HL-60 (cell line): Measurements from ENCODE around the gene PITX1.
A peak's percentile ranks its signal among the peaks of the same experiment; 100 is the strongest.
"Not testable (repeated sequence)": the region's sequence is repeated elsewhere in the genome, so short reads cannot be mapped to it uniquely, and the experiment has no call there.

Source experiments
- DNase-seq, 2 experiments: peaks; one replicate each; pipeline ENCODE4 v3.0.0-alpha.2; 2010 to 2020; ENCODE audit warnings: low read depth in 1 of 2, low spot score in 1 of 2
- H3K27ac ChIP-seq: fragments of 250-450 bp; sonication (Bioruptor Pico); replicated peaks from 2 replicates; pipeline ENCODE4 v1.5.1; 2020; ENCODE audit warnings: mild to moderate bottlenecking, moderate library complexity
- H3K27me3 ChIP-seq: fragments of 250-450 bp; sonication (Bioruptor Pico); 2 replicates; pipeline ENCODE4 v1.5.1; 2021; ENCODE audit warnings: mild to moderate bottlenecking, moderate library complexity; ENCODE audit not compliant: insufficient read depth, poor library complexity, severe bottlenecking
- H3K4me3 ChIP-seq: replicated peaks from 2 replicates; pipeline ENCODE4 v1.5.1; 2011; ENCODE audit warnings: mild to moderate bottlenecking, control low read depth, low read length; ENCODE audit not compliant: insufficient read depth
- GABPA ChIP-seq: IDR thresholded peaks from 2 replicates; pipeline ENCODE4 v1.6.1; 2012; ENCODE audit warnings: low read depth
- POLR2AphosphoS5 ChIP-seq: IDR thresholded peaks from 2 replicates; pipeline ENCODE4 v1.6.1; 2012; ENCODE audit warnings: low read depth
- SPI1 ChIP-seq: IDR thresholded peaks from 2 replicates; pipeline ENCODE4 v1.6.1; 2012; ENCODE audit warnings: low read depth, mild to moderate bottlenecking, borderline replicate concordance
- long read RNA-seq: library from polyadenylated mRNA; unstranded; transcript quantifications from one replicate; pipeline ENCODE4 v2.0.0, GENCODE V29; 2020
- TF ChIP-seq, protein P1 (sequence below): IDR thresholded peaks from one replicate; pipeline ENCODE4 v1.5.1; 2011; ENCODE audit warnings: low read length, control low read depth, inconsistent platforms; ENCODE audit not compliant: insufficient read depth
- TF ChIP-seq, protein P2 (sequence below): IDR thresholded peaks from 2 replicates; pipeline ENCODE4 v1.6.1; 2012; ENCODE audit warnings: low read depth; ENCODE audit not compliant: insufficient replicate concordance

Gene PITX1
- long read RNA-seq, result 0 reads

GRCh38 chr5:135033901-135034235 is at the start of gene PITX1:
Gene PITX1, minus strand, starts transcription at chr5:135034228. Its CDS starts 347 bp downstream, at chr5:135033881.
- Histone ChIP-seq H3K27me3 (peaks cover 15% of the 10 kb centered on the region), H3K4me3 (peak within 1 kb of the TSS; percentile 52), H3K27ac (peak within 1 kb of the TSS; percentile 56)
- no peak for DNase-seq
- TF ChIP-seq SPI1 (no peak), POLR2AphosphoS5 (no peak), GABPA (no peak)
- TF ChIP-seq, protein P1, sequence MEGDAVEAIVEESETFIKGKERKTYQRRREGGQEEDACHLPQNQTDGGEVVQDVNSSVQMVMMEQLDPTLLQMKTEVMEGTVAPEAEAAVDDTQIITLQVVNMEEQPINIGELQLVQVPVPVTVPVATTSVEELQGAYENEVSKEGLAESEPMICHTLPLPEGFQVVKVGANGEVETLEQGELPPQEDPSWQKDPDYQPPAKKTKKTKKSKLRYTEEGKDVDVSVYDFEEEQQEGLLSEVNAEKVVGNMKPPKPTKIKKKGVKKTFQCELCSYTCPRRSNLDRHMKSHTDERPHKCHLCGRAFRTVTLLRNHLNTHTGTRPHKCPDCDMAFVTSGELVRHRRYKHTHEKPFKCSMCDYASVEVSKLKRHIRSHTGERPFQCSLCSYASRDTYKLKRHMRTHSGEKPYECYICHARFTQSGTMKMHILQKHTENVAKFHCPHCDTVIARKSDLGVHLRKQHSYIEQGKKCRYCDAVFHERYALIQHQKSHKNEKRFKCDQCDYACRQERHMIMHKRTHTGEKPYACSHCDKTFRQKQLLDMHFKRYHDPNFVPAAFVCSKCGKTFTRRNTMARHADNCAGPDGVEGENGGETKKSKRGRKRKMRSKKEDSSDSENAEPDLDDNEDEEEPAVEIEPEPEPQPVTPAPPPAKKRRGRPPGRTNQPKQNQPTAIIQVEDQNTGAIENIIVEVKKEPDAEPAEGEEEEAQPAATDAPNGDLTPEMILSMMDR, result no peak
- TF ChIP-seq, protein P2, sequence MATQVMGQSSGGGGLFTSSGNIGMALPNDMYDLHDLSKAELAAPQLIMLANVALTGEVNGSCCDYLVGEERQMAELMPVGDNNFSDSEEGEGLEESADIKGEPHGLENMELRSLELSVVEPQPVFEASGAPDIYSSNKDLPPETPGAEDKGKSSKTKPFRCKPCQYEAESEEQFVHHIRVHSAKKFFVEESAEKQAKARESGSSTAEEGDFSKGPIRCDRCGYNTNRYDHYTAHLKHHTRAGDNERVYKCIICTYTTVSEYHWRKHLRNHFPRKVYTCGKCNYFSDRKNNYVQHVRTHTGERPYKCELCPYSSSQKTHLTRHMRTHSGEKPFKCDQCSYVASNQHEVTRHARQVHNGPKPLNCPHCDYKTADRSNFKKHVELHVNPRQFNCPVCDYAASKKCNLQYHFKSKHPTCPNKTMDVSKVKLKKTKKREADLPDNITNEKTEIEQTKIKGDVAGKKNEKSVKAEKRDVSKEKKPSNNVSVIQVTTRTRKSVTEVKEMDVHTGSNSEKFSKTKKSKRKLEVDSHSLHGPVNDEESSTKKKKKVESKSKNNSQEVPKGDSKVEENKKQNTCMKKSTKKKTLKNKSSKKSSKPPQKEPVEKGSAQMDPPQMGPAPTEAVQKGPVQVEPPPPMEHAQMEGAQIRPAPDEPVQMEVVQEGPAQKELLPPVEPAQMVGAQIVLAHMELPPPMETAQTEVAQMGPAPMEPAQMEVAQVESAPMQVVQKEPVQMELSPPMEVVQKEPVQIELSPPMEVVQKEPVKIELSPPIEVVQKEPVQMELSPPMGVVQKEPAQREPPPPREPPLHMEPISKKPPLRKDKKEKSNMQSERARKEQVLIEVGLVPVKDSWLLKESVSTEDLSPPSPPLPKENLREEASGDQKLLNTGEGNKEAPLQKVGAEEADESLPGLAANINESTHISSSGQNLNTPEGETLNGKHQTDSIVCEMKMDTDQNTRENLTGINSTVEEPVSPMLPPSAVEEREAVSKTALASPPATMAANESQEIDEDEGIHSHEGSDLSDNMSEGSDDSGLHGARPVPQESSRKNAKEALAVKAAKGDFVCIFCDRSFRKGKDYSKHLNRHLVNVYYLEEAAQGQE, result no peak

DNA sequence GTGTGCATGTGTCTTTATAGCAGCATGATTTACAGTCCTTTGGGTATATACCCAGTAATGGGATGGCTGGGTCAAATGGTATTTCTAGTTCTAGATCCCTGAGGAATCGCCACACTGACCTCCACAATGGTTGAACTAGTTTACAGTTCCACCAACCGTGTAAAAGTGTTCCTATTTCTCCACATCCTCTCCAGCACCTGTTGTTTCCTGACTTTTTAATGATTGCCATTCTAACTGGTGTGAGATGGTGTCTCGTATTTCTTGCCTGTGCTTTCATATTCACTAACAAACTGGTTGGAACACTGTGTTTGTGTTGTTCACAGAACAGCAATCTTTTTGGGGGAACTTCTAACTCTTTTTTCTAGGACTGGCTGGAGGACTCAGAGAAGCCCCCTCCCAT is 49.3 kb upstream of the PITX1 start:
- not testable (repeated sequence) for H3K4me3 ChIP-seq, DNase-seq, H3K27ac ChIP-seq, H3K27me3 ChIP-seq

GRCh38 chr5:135081240-135081639 is 47.2 kb upstream of the PITX1 start:
- H3K27me3 ChIP-seq, result no peaks in the 10 kb centered on the region
- H3K4me3 ChIP-seq, result no peak overlapping the region
- TF ChIP-seq SPI1, result no peak
- TF ChIP-seq POLR2AphosphoS5, result no peak
- TF ChIP-seq, protein P2, result no peak
- no peak for TF ChIP-seq GABPA
- TF ChIP-seq, protein P1, result no peak
- no peak overlapping the region for H3K27ac ChIP-seq
- no peak for DNase-seq

- no peak overlapping the region for H3K27ac ChIP-seq
- DNase-seq, result no peak
- TF ChIP-seq, protein P2, result no peak
- TF ChIP-seq GABPA (no peak), POLR2AphosphoS5 (no peak), SPI1 (no peak)
- no peak overlapping the region for H3K4me3 ChIP-seq
- H3K27me3 ChIP-seq, result no peaks in the 10 kb centered on the region
Measured at GRCh38 chr5:135079760-135080159, 45.7 kb upstream of the PITX1 start.
